HepG2 (cell line): ENCODE results near the gene ATRN. TPM values are rescaled to one million over a fixed set of nuclear protein-coding genes. Genes with fewer than 3 reads are reported as not detected.

Source experiments
- ATAC-seq: fragments of 200-7000 bp; cut with Tn5 transposase; 3 replicates; pipeline ENCODE4 v1.9.1; 2020; ENCODE audit warnings: mild to moderate bottlenecking, moderate library complexity
- BruUV-seq: library from RNA; stranded (reverse); fragments of 400-500 nt; replicated peaks from 2 replicates; lab custom pipeline; 2021; lab: Mats Ljungman, UMichigan
- CTCF ChIA-PET: fragments of 300-600 bp; formaldehyde crosslinking; extraction: SDS; loops from one replicate; lab custom pipeline; 2021; ENCODE audit warnings: low total read pairs, inconsistent platforms, low intra/inter-chr PET ratio; lab: Yijun Ruan, JAX
- POLR2A ChIA-PET: fragments of 350-600 bp; sonication (Branson Sonifier 250); formaldehyde crosslinking; loops from one replicate; lab custom pipeline; 2020; ENCODE audit warnings: antibody characterized with exemption, inconsistent platforms; lab: Yijun Ruan, JAX
- DNase-seq: peaks from one replicate; pipeline ENCODE4 v3.0.0-alpha.2; 2015; ENCODE audit warnings: low spot score
- FAIRE-seq: peaks from 3 replicates; lab custom pipeline; 2011; peaks lifted over from hg19 to GRCh38; lab: Jason Lieb, UNC
- H2AFZ ChIP-seq: one replicate; pipeline ENCODE4 v1.6.1; 2011; ENCODE audit warnings: low read length, inconsistent platforms
- H3K27ac ChIP-seq: fragments of 300-600 bp; 3 replicates; pipeline ENCODE4 v1.8.0; 2011; ENCODE audit warnings: mixed run types, mild to moderate bottlenecking, mixed read lengths, low read length, inconsistent platforms; ENCODE audit not compliant: insufficient read depth; ENCODE audit errors: extremely low read length
- H3K27me3 ChIP-seq, 2 experiments: fragments of 200-600 bp in 1 of 2; 2 replicates in 1 of 2; 3 replicates in 1 of 2; pipeline versions ENCODE4 v1.6.0 to v1.8.0; 2011; ENCODE audit warnings: low read length in 2 of 2, mild to moderate bottlenecking in 2 of 2, moderate library complexity in 2 of 2, inconsistent platforms in 1 of 2; ENCODE audit not compliant: insufficient read depth in 2 of 2, control insufficient read depth in 1 of 2
- H3K36me3 ChIP-seq, 2 experiments: fragments of 200-600 bp in 1 of 2; replicated peaks in 1 of 2; 2 replicates in 1 of 2; 3 replicates in 1 of 2; pipeline versions ENCODE4 v1.5.1 to v1.8.0; 2011; ENCODE audit warnings: low read length in 2 of 2, inconsistent platforms in 1 of 2; ENCODE audit not compliant: insufficient read depth in 2 of 2, control insufficient read depth in 1 of 2
- H3K4me1 ChIP-seq: 2 replicates; pipeline ENCODE4 v1.5.1; 2012; ENCODE audit warnings: low read length, inconsistent platforms; ENCODE audit not compliant: insufficient read depth
- H3K4me2 ChIP-seq: 2 replicates; pipeline ENCODE4 v1.6.0; 2011; ENCODE audit warnings: low read depth, low read length, inconsistent platforms
- H3K4me3 ChIP-seq, 3 experiments: fragments of 200-600 bp in 1 of 3; sonication (generic), shearing (Covaris generic) in 1 of 3; replicated peaks in 1 of 3; 2 replicates each; pipeline ENCODE4 v1.5.1; 2011 to 2016; ENCODE audit warnings: low read length in 3 of 3, inconsistent platforms in 2 of 3, low read depth in 2 of 3, mild to moderate bottlenecking in 2 of 3, control low read depth in 1 of 3, mixed read lengths in 1 of 3; ENCODE audit not compliant: insufficient read depth in 1 of 3
- H3K79me2 ChIP-seq: one replicate; pipeline ENCODE4 v1.6.1; 2011; ENCODE audit warnings: low read length, inconsistent platforms; ENCODE audit not compliant: insufficient read depth
- H3K9ac ChIP-seq: 2 replicates; pipeline ENCODE4 v1.6.0; 2011; ENCODE audit warnings: mild to moderate bottlenecking, low read depth, low read length, inconsistent platforms; ENCODE audit not compliant: insufficient read depth
- H3K9me3 ChIP-seq: 2 replicates; pipeline ENCODE4 v1.5.1; 2012; ENCODE audit warnings: mild to moderate bottlenecking, low read length
- H4K20me1 ChIP-seq: 2 replicates; pipeline ENCODE4 v1.6.0; 2011; ENCODE audit warnings: inconsistent platforms, mild to moderate bottlenecking, low read length, moderate library complexity; ENCODE audit not compliant: insufficient read depth
- CTCF ChIP-seq: sonication (generic); formaldehyde crosslinking; IDR thresholded peaks from 2 replicates; pipeline ENCODE4 v1.5.0; 2020; ENCODE audit warnings: mild to moderate bottlenecking, missing genetic modification reagents, moderate library complexity
- KDM1A ChIP-seq: IDR thresholded peaks from 2 replicates; pipeline ENCODE4 v1.6.1; 2016; ENCODE audit warnings: missing compliant biosample characterization
- SMARCC2 ChIP-seq: fragments of 450-650 bp; IDR thresholded peaks from 2 replicates; pipeline ENCODE4 v1.6.1; 2017; ENCODE audit warnings: antibody characterized with exemption, mild to moderate bottlenecking
- STAG1 ChIP-seq: sonication (generic); formaldehyde crosslinking; IDR thresholded peaks from 2 replicates; pipeline ENCODE4 v1.4.0; 2020; ENCODE audit warnings: missing genetic modification reagents
- ZNF441 ChIP-seq: sonication (generic); formaldehyde crosslinking; IDR thresholded peaks from 2 replicates; pipeline ENCODE4 v1.7.0; 2021; ENCODE audit warnings: missing genetic modification reagents, borderline replicate concordance
- WGBS: methylation state at CpG from one replicate; pipeline ENCODE4 v1.1.6; 2017; ENCODE audit warnings: low lambda C conversion rate; 5-methylcytosine and 5-hydroxymethylcytosine counted together
- in situ Hi-C: cut with HindIII; loops from 2 replicates; pipeline ENCODE4 v1.10.0; 2017; ENCODE audit warnings: low pct_unique_long_range_greater_than_20kb; ENCODE audit not compliant: extremely low pct_ligation_motif_present
- intact Hi-C: fragments of 100-400 bp; cut with micrococcal nuclease; formaldehyde crosslinking; loops from one replicate; pipeline ENCODE4 v1.10.0; 2022; ENCODE audit not compliant: unreplicated experiment
- polyA plus RNA-seq, 8 experiments: library from polyadenylated mRNA; depleted of rRNA in 3 of 8; stranded (reverse) in 7 of 8; unstranded in 1 of 8; fragments of >200 nt; fragmentation: Illumina TruSeq in 4 of 8; extraction: Trizol in 4 of 8; gene quantifications; 2 replicates each; pipeline versions ENCODE4 v1.2.1 to v1.2.3, GENCODE V29; 2011 to 2016; ENCODE audit warnings: low read depth in 4 of 8, missing spikeins in 1 of 8, mixed read lengths in 1 of 8; ENCODE audit not compliant: insufficient read depth in 1 of 8
- total RNA-seq, 5 experiments: library from RNA; depleted of rRNA; stranded (reverse); fragments of >200 nt; fragmentation: Illumina TruSeq; extraction: Trizol; gene quantifications; 2 replicates each; pipeline ENCODE4 v1.2.3, GENCODE V29; 2016; ENCODE audit warnings: low read depth in 1 of 5
- TF ChIP-seq, protein P1 (sequence below): IDR thresholded peaks from 2 replicates; pipeline ENCODE4 v1.6.1; 2012; ENCODE audit warnings: inconsistent platforms

ATRN gene
- total and polyA plus RNA-seq, 2 of the 13 experiments (the other 11 are each of a cell fraction or from before 2014, with no cell fraction given), result 44.2 to 81.1 TPM

DNA sequence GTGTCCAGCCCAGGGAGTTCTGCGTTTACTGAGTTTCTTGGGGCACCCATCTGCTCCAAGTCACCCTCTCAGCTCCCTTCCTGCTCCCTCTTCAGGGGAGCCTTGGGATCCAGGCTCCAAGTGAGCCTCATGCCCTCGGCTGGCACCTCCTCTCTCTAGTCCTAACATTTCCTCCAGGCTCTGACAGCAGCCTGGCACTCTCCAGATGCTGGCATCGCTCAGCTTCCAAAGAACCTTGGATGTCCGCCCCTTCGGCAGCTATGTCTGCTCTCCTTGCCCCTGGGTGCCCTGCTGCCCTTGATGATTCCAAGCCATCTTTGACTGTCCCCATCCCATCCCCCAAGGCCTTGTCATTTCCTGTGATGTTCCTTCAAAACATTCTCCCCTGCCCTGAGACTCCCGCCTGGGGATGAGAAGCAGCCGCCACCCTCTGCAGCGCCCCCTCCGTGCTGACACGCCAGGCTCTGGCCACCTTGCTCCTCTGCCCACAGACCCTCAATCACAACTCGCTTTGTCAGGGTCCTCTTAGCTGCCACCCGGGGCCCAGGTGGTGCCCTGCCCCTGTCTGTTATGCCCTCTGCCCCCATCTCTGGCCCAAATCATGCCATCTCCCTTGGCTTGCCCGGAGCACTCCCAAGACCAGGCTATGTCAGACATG is 199.0 kb downstream of the ATRN start:
- Histone ChIP-seq H3K36me3 (no peaks in the 10 kb centered on the region), H2AFZ (no peak overlapping the region), H4K20me1 (no peaks in the 10 kb centered on the region), H3K79me2 (no peaks in the 10 kb centered on the region), H3K4me1 (peaks cover 8% of the 10 kb centered on the region; the same call in 1 of the 2 replicates), H3K27me3 (peaks cover 39 to 70% of the 10 kb centered on the region in 2 experiments), H3K27ac (no peak overlapping the region), H3K9me3 (no peaks in the 10 kb centered on the region), H3K4me3 (no peak overlapping the region), H3K9ac (no peak overlapping the region), H3K4me2 (no peak overlapping the region)
- TF ChIP-seq ZNF441 (CRISPR knock-in tag) (no peak), CTCF (CRISPR knock-in tag) (0 out of 2 replicates have a peak, but pooled peaks have one; percentile 7)
- FAIRE-seq (no peak), DNase-seq (no peak), ATAC-seq (no peak)
- BruUV-seq, result no TSS peak
- 54% methylated on average over 13 of the region's 13 CpGs for WGBS
- intact Hi-C loops, result no loop called here
- POLR2A ChIA-PET, result no interaction called here
- in situ Hi-C loops, result no loop called here
- CTCF ChIA-PET, result no interaction called here

DNA sequence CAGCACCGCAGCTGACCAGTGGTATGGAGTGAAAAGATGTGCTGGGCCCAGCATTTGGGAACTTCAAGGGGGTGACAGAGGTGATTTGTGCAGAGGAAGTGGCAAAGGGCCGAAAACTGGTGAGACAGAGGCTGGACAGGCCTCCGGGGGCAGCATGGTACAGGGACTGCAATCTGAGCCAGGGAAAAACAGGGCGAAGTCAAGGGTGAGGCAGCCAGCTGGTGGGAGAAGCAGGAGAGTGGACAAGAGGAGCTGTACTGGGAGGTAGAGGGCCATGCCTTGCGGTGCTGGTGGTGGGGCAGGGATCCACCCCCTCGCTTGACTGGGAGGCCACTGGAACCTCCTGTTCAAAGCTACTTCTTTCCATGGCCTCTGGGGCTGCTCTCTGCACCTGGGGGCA is 199.7 kb downstream of the ATRN start:
- Histone ChIP-seq H3K27me3 (peaks cover 42 to 77% of the 10 kb centered on the region in 2 experiments), H3K36me3 (no peaks in the 10 kb centered on the region), H3K9ac (no peak overlapping the region), H3K4me3 (no peak overlapping the region), H3K27ac (no peak overlapping the region), H3K4me2 (no peak overlapping the region), H3K4me1 (peaks cover 8% of the 10 kb centered on the region; the same call in 1 of the 2 replicates), H3K9me3 (no peaks in the 10 kb centered on the region), H2AFZ (no peak overlapping the region), H4K20me1 (no peaks in the 10 kb centered on the region), H3K79me2 (no peaks in the 10 kb centered on the region)
- FAIRE-seq (no peak), DNase-seq (no peak), ATAC-seq (peak; percentile 45)
- BruUV-seq, result no TSS peak
- POLR2A ChIA-PET, result no interaction called here
- intact Hi-C loops (no loop called here), in situ Hi-C loops (no loop called here)
- 3% methylated on average over 6 of the region's 6 CpGs for WGBS
- TF ChIP-seq, protein P1, sequence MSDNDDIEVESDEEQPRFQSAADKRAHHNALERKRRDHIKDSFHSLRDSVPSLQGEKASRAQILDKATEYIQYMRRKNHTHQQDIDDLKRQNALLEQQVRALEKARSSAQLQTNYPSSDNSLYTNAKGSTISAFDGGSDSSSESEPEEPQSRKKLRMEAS, result 0 out of 2 replicates have a peak, but pooled peaks have one; percentile 23
- no peak for TF ChIP-seq KDM1A (CRISPR knock-in tag)
- no peak for TF ChIP-seq SMARCC2
- 0 out of 2 replicates have a peak, but pooled peaks have one; percentile 12 for TF ChIP-seq CTCF (CRISPR knock-in tag)
- peak; percentile 25 for TF ChIP-seq STAG1 (CRISPR knock-in tag)
- CTCF ChIA-PET, result no interaction called here
